Stomach (tissue), 9 donors: ENCODE data around the gene DPP6. TPM values are rescaled to one million over a fixed set of nuclear protein-coding genes. Genes with fewer than 3 reads are reported as not detected.

Source experiments
- DNase-seq, 2 donors: peaks; one replicate each; pipeline versions ENCODE4 v3.0.0 to v3.0.0-alpha.2; 2013 to 2019
- H3K27ac ChIP-seq, 5 donors: fragments of 200-600 bp in 4 of 5; sonication (generic) in 4 of 5; one replicate each; pipeline ENCODE4 v1.5.1; 2013 to 2019; ENCODE audit warnings: mild to moderate bottlenecking in 1 of 5, moderate library complexity in 1 of 5
- H3K27me3 ChIP-seq, 3 donors: fragments of 200-600 bp; sonication (generic); one replicate each; pipeline ENCODE4 v1.5.1; 2017 to 2019; ENCODE audit warnings: mixed run types in 1 of 3
- H3K36me3 ChIP-seq, 4 donors: fragments of 200-600 bp; sonication (generic); 1 replicate in 3 of 4; 2 replicates in 1 of 4; pipeline ENCODE4 v1.5.1; 2016 to 2019
- H3K4me1 ChIP-seq, 4 donors: fragments of 200-600 bp; sonication (generic); one replicate each; pipeline ENCODE4 v1.5.1; 2016 to 2019
- H3K4me3 ChIP-seq, 4 donors: fragments of 200-600 bp; sonication (generic) in 3 of 4; one replicate each; pipeline ENCODE4 v1.5.1; 2016 to 2019; ENCODE audit warnings: mild to moderate bottlenecking in 1 of 4
- H3K9me3 ChIP-seq, 4 donors: fragments of 200-600 bp; sonication (generic); one replicate each; pipeline ENCODE4 v1.5.1; 2016 to 2019
- EP300 ChIP-seq: sonication (generic); formaldehyde crosslinking; IDR thresholded peaks from one replicate; pipeline ENCODE4 v1.6.1; 2017; ENCODE audit warnings: antibody characterized with exemption
- POLR2A ChIP-seq, 4 donors: fragments of 450-650 bp; IDR thresholded peaks; one replicate each; pipeline ENCODE4 v1.6.1; 2016; ENCODE audit warnings: antibody characterized with exemption in 4 of 4, control low read depth in 2 of 4, mild to moderate bottlenecking in 1 of 4, moderate library complexity in 1 of 4
- POLR2AphosphoS5 ChIP-seq, 3 donors: sonication (generic); formaldehyde crosslinking; IDR thresholded peaks; one replicate each; pipeline ENCODE4 v1.6.1; 2016; ENCODE audit warnings: antibody characterized with exemption in 3 of 3
- WGBS, 5 donors: extraction: QIAGEN DNeasy Blood & Tissue Kit in 3 of 5; methylation state at CpG; one replicate each; pipeline versions ENCODE4 v1.1.5 to v1.1.7; 2013 to 2018; 5-methylcytosine and 5-hydroxymethylcytosine counted together
- intact Hi-C: fragments of 100-400 bp; cut with DNase I; formaldehyde crosslinking; loops from one replicate; pipeline ENCODE4 v1.15.1; 2023; ENCODE audit warnings: low total_unique reads
- polyA plus RNA-seq, 3 donors: library from polyadenylated mRNA; stranded (reverse); fragments of 200-250 nt; gene quantifications; one replicate each; pipeline ENCODE4 v1.2.3, GENCODE V29; 2013
- total RNA-seq, 5 donors: library from RNA; depleted of rRNA; stranded (reverse); fragments of >200 nt; gene quantifications; one replicate each; pipeline versions ENCODE4 v1.1.0 to v1.2.3, GENCODE V29; 2014 to 2016
- TF ChIP-seq, protein P1 (sequence below), 7 experiments: fragments of 450-650 bp in 4 of 7; fragments of 200-600 bp in 3 of 7; sonication (generic) in 3 of 7; IDR thresholded peaks; one replicate each; pipeline ENCODE4 v1.5.1; 2016 to 2019; ENCODE audit warnings: antibody characterized with exemption in 7 of 7, control low read depth in 2 of 7, mild to moderate bottlenecking in 1 of 7
- donor health status: healthy with polysubstance abuse.
- donor health status: Bipolar disorder and iron deficiency.
- donor health status: healthy.

The DPP6 gene
- total and polyA plus RNA-seq, 8 donors = 0.15 to 29.8 (median 4.9) TPM

DNA sequence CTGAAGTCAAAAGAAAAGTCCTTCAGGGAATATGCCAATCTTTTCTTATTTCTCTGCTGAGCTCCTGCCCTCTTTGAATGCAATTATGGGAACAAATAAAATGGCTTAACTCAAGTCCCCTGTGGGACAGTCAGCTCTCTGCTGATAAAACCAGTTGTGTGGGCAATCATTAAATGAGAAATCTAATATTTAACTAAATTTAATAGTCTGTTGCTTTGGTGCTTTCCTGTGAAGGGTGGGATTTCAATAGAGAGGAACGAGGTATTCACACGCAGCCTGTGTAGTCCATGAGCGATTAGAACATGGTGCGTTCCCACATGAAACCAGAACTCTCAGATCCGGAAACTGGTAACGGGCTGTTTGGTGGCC lies 812.3 kb downstream of the DPP6 start:
- Histone ChIP-seq H3K36me3 (no peaks in the 10 kb centered on the region), H3K27ac (no peak overlapping the region), H3K9me3 (no peaks in the 10 kb centered on the region), H3K4me3 (no peak overlapping the region), H3K27me3 (peaks cover 0 to 14% (median 5%) of the 10 kb centered on the region in 3 donors), H3K4me1 (peaks cover 0 to 8% (median 3%) of the 10 kb centered on the region in 4 donors)
- DNase-seq = no peak
- 93 to 98% (median 97%) methylated on average over 6 of the region's 6 CpGs for WGBS, 5 donors
- intact Hi-C loops = no loop called here
- TF ChIP-seq EP300 (no peak), POLR2A (IDR thresholded peaks at IDR 0.05) (no peak), POLR2AphosphoS5 (IDR thresholded peaks at IDR 0.05) (no peak)
- TF ChIP-seq, protein P1, sequence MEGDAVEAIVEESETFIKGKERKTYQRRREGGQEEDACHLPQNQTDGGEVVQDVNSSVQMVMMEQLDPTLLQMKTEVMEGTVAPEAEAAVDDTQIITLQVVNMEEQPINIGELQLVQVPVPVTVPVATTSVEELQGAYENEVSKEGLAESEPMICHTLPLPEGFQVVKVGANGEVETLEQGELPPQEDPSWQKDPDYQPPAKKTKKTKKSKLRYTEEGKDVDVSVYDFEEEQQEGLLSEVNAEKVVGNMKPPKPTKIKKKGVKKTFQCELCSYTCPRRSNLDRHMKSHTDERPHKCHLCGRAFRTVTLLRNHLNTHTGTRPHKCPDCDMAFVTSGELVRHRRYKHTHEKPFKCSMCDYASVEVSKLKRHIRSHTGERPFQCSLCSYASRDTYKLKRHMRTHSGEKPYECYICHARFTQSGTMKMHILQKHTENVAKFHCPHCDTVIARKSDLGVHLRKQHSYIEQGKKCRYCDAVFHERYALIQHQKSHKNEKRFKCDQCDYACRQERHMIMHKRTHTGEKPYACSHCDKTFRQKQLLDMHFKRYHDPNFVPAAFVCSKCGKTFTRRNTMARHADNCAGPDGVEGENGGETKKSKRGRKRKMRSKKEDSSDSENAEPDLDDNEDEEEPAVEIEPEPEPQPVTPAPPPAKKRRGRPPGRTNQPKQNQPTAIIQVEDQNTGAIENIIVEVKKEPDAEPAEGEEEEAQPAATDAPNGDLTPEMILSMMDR (IDR thresholded peaks at IDR 0.05) = no peak

GRCh38 chr7:154865984-154866685 lies 813.9 kb downstream of the DPP6 start:
- H3K4me1 ChIP-seq = peaks cover 0 to 8% (median 3%) of the 10 kb centered on the region in 4 donors
- H3K4me3 ChIP-seq = no peak overlapping the region
- intact Hi-C loops = no loop called here
- WGBS, 5 donors = 88 to 96% (median 95%) methylated on average over 14 of the region's 14 CpGs
- DNase-seq = no peak
- peaks cover 0 to 14% (median 5%) of the 10 kb centered on the region in 3 donors for H3K27me3 ChIP-seq
- no peak overlapping the region for H3K27ac ChIP-seq
- no peaks in the 10 kb centered on the region for H3K36me3 ChIP-seq
- no peaks in the 10 kb centered on the region for H3K9me3 ChIP-seq
- TF ChIP-seq, protein P1 (IDR thresholded peaks at IDR 0.05) = no peak
- no peak for TF ChIP-seq EP300
- no peak for TF ChIP-seq POLR2AphosphoS5 (IDR thresholded peaks at IDR 0.05)
- TF ChIP-seq POLR2A (IDR thresholded peaks at IDR 0.05) = no peak

- Histone ChIP-seq H3K27me3 (peaks cover 0 to 14% (median 5%) of the 10 kb centered on the region in 3 donors), H3K4me1 (peaks cover 0 to 8% (median 3%) of the 10 kb centered on the region in 4 donors), H3K4me3 (no peak overlapping the region), H3K9me3 (no peaks in the 10 kb centered on the region), H3K27ac (no peak overlapping the region), H3K36me3 (no peaks in the 10 kb centered on the region)
- WGBS, 5 donors = 58 to 81% (median 77%) methylated on average over 10 of the region's 10 CpGs
- DNase-seq = no peak
- intact Hi-C loops = no loop called here
- TF ChIP-seq, protein P1 (IDR thresholded peaks at IDR 0.05) = no peak
- TF ChIP-seq EP300 = no peak
- no peak for TF ChIP-seq POLR2AphosphoS5 (IDR thresholded peaks at IDR 0.05)
- no peak for TF ChIP-seq POLR2A (IDR thresholded peaks at IDR 0.05)
Measured at GRCh38 chr7:154867068-154867467, 814.9 kb downstream of the DPP6 start.

DNA sequence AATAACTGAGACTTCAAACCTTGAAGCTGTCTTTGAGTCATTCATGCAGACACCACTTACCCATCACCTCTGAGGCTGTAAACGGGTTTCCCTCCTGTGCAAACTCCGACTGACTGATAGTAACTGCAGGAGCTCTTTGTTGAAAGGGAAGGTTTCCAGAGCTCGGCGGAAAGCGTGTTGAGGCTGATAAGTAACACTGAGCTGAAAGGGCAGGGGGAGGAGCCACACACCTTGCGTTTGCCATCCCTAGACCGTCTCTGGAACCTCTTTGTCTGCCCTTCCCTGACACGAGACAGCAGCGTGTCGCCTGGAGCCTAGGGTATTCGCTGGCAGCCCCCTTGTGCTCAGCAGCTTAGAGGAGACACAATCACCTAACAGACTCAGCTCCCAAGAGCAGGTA lies 816.7 kb downstream of the DPP6 start:
- H3K36me3 ChIP-seq = no peaks in the 10 kb centered on the region
- DNase-seq = peak in 1 of 2 donors; percentile 49
- no peak overlapping the region for H3K27ac ChIP-seq
- WGBS, 5 donors = 4 to 8% (median 6%) methylated on average over 9 to 11 of the region's 11 CpGs
- H3K4me1 ChIP-seq = peaks cover 0 to 8% (median 3%) of the 10 kb centered on the region in 4 donors
- no peak overlapping the region for H3K4me3 ChIP-seq
- TF ChIP-seq EP300 = no peak
- no peak for TF ChIP-seq POLR2A (IDR thresholded peaks at IDR 0.05)
- TF ChIP-seq, protein P1 (IDR thresholded peaks at IDR 0.05) = no peak
- no peak for TF ChIP-seq POLR2AphosphoS5 (IDR thresholded peaks at IDR 0.05)
- intact Hi-C loops = no loop called here
- no peaks in the 10 kb centered on the region for H3K9me3 ChIP-seq
- H3K27me3 ChIP-seq = peaks cover 0 to 14% (median 5%) of the 10 kb centered on the region in 3 donors
